ENCODE data around the gene TBATA.

TBATA gene

DNA sequence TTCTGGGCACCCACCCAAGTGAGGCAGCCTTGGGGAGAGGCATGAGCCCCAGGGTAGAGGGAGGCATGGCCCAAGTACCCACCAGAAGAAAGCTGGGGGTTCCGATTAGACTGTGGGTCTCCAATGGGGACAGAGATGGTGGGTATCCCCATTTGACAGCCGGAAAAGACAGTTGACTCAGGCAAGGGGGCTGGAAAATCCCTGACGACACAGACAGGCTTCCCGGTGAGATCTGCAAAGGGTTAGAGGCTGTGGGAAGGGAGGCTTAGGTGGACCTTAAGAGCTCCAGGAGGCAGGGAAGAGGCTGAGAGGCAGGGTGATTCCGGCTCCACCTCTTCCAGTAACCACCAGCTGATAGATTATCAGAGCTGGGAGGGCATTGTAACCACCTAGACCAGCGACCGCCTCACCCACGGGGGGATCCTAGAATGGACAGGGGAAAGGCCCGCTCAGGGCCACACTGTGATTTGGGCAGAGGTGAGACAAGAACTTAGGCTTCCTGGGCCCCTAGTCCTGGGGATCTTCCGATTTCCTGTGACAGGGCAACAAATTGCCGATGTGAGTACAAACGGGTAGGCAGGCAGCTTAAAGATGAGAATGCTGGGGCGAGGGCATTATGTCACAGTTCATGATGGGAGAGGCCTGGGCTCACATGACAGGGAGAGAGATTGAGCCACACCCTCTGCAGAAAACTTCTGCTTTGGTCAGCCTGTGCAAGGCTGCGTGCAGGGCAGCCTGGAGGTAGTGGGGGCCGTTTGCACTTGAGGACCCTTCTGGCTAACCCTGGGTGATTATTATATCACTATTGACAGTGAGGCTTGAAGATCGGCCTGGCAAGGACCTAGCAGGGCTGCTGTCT is 5.4 kb downstream of the TBATA start:
- Mint-ChIP-seq H3K4me1 (peaks cover 28% of the 10 kb centered on the region), H3K4me3 (no peak overlapping the region), H3K27me3 (ENCODE audit: low read depth) (peaks cover 6% of the 10 kb centered on the region), H3K36me3 (ENCODE audit: low read depth) (no peaks in the 10 kb centered on the region), H3K9me3 (no peaks in the 10 kb centered on the region), H3K27ac (peak overlapping the region in 1 of 3 experiments; percentile 8)
- TF ChIP-seq, protein P1, sequence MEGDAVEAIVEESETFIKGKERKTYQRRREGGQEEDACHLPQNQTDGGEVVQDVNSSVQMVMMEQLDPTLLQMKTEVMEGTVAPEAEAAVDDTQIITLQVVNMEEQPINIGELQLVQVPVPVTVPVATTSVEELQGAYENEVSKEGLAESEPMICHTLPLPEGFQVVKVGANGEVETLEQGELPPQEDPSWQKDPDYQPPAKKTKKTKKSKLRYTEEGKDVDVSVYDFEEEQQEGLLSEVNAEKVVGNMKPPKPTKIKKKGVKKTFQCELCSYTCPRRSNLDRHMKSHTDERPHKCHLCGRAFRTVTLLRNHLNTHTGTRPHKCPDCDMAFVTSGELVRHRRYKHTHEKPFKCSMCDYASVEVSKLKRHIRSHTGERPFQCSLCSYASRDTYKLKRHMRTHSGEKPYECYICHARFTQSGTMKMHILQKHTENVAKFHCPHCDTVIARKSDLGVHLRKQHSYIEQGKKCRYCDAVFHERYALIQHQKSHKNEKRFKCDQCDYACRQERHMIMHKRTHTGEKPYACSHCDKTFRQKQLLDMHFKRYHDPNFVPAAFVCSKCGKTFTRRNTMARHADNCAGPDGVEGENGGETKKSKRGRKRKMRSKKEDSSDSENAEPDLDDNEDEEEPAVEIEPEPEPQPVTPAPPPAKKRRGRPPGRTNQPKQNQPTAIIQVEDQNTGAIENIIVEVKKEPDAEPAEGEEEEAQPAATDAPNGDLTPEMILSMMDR (IDR thresholded peaks at IDR 0.05; ENCODE audit: unreplicated experiment in 3 of 3), result no peak

- H3K9me3 Mint-ChIP-seq, result no peaks in the 10 kb centered on the region
- H3K27me3 Mint-ChIP-seq (ENCODE audit: low read depth), result peaks cover 6% of the 10 kb centered on the region
- H3K4me3 Mint-ChIP-seq, result no peak overlapping the region
- H3K36me3 Mint-ChIP-seq (ENCODE audit: low read depth), result no peaks in the 10 kb centered on the region
- TF ChIP-seq, protein P1 (IDR thresholded peaks at IDR 0.05; ENCODE audit: unreplicated experiment in 3 of 3), result no peak
- H3K4me1 Mint-ChIP-seq, result peaks cover 28% of the 10 kb centered on the region
- no peak overlapping the region for H3K27ac Mint-ChIP-seq
Measured at GRCh38 chr10:70779088-70779487, 6.1 kb downstream of the TBATA start.

- H3K4me1 Mint-ChIP-seq, result peaks cover 27% of the 10 kb centered on the region
- H3K36me3 Mint-ChIP-seq (ENCODE audit: low read depth), result no peaks in the 10 kb centered on the region
- H3K27ac Mint-ChIP-seq, result peak overlapping the region in 1 of 3 experiments; percentile 77
- peaks cover 6% of the 10 kb centered on the region for H3K27me3 Mint-ChIP-seq (ENCODE audit: low read depth)
- H3K9me3 Mint-ChIP-seq, result no peaks in the 10 kb centered on the region
- TF ChIP-seq, protein P1 (IDR thresholded peaks at IDR 0.05; ENCODE audit: unreplicated experiment in 3 of 3), result no peak
- no peak overlapping the region for H3K4me3 Mint-ChIP-seq
Measured at GRCh38 chr10:70778267-70778924, 6.8 kb downstream of the TBATA start.

DNA sequence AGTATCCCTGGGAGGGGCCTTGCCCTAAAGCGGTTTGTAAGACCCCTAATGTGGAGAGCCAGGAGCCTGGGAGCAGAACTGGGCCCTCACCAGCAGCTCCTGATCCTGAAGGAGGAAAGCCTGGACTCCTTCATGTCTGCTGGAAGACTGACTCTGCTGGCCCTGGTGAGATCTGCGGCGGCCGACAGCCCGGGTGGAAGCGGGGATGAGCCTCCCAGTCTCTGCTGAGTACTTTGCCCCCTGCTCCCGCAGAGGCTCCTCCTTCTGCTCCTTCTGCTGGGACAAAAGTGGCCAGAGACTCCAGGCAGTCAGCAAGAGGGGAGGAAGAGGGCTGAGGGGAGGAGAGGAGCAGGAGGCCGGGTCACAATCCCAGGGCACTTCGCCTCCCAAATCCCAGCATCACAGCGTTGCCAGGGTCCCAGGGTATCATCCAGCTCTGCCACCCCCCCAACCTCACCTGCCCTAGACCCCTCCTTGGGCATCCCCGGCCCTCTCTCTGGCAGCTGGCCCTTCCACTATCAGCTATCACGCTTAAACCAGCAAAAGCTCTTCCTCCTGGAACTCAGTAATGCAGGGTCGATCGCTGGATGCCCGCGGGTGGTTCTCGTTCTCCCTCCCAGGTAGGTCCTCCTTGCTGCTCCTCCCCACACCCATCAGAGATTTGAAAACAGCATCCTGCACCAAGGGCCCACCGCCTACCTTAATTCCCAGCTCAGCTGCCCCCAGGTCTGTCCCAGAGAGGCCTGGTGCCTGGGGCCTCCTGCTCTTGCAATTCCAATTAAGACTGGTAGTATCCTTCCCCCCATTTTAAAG is 7.9 kb downstream of the TBATA start:
- H3K9me3 Mint-ChIP-seq, result no peaks in the 10 kb centered on the region
- TF ChIP-seq, protein P1 (IDR thresholded peaks at IDR 0.05; ENCODE audit: unreplicated experiment in 3 of 3), result no peak
- H3K4me3 Mint-ChIP-seq, result no peak overlapping the region
- H3K27ac Mint-ChIP-seq, result peak overlapping the region in 2 of 3 experiments; percentile 3 to 77
- peaks cover 15% of the 10 kb centered on the region for H3K4me1 Mint-ChIP-seq
- H3K27me3 Mint-ChIP-seq (ENCODE audit: low read depth), result peaks cover 4% of the 10 kb centered on the region
- no peaks in the 10 kb centered on the region for H3K36me3 Mint-ChIP-seq (ENCODE audit: low read depth)

DNA sequence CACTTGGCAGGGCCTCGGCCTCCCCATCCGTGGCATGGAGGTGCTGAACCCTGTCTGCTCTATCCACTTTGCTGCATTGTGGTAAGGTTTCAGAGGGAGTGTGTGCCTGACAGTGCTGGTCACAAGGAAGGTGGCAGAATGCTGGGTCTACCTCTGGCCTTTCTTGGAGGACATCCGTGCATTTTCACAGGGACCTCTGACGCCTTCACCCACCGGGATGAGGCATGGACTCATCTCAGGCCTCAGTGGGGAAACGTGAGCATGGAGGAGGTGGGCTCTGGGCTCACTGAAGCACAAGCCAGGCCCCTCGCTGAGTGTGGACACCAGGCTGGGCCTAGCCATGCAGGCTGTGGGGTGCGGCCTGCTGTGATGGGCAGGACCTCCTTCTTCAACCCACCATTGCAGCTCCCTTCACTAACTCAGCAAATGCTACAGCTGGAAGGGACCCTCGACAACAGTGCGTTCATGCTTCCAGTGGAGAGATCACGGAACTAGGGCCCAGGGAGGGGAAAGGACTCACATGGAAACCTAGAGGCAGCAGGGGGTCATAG is 8.6 kb downstream of the TBATA start:
- Mint-ChIP-seq H3K4me3 (no peak overlapping the region), H3K27me3 (ENCODE audit: low read depth) (peaks cover 4% of the 10 kb centered on the region), H3K27ac (no peak overlapping the region), H3K36me3 (ENCODE audit: low read depth) (no peaks in the 10 kb centered on the region), H3K9me3 (no peaks in the 10 kb centered on the region), H3K4me1 (peaks cover 12% of the 10 kb centered on the region)
- TF ChIP-seq, protein P1 (IDR thresholded peaks at IDR 0.05; ENCODE audit: unreplicated experiment in 3 of 3), result no peak

Data from nephron (organoid).